Activated T-cell treated with anti-CD3 and anti-CD28 coated beads for 48 hours (primary cell): ENCODE measurements around the gene CYCS.
"Not testable (repeated sequence)": the region's sequence is repeated elsewhere in the genome, so short reads cannot be mapped to it uniquely, and the experiment has no call there.

Experiments used
- DNase-seq: peaks from one replicate; pipeline ENCODE4 v3.0.0-alpha.2; 2020; ENCODE audit warnings: low read depth

The CYCS gene

GRCh38 chr7:25118048-25118753 is 6.9 kb downstream of the CYCS start:
- no peak for DNase-seq

GRCh38 chr7:25117226-25118047 is 7.6 kb downstream of the CYCS start:
- no peak for DNase-seq

GRCh38 chr7:25116621-25117020 is 8.4 kb downstream of the CYCS start:
- DNase-seq, result no peak

GRCh38 chr7:25110514-25110913 is 14.5 kb downstream of the CYCS start:
- not testable (repeated sequence) for DNase-seq

- DNase-seq, result no peak
Measured at GRCh38 chr7:25109276-25109675, 15.8 kb downstream of the CYCS start.

- no peak for DNase-seq
Measured at GRCh38 chr7:25105911-25106310, 19.1 kb downstream of the CYCS start.

- no peak for DNase-seq
Measured at GRCh38 chr7:25103773-25104172, 21.3 kb downstream of the CYCS start.

- DNase-seq, result no peak
Measured at GRCh38 chr7:25101817-25102216, 23.2 kb downstream of the CYCS start.

- DNase-seq, result peak; percentile 38
Measured at GRCh38 chr7:25098096-25099046, 26.7 kb downstream of the CYCS start.

- no peak for DNase-seq
Measured at GRCh38 chr7:25095516-25096345, 29.3 kb downstream of the CYCS start.

GRCh38 chr7:25093268-25093826 is 31.7 kb downstream of the CYCS start:
- peak; percentile 79 for DNase-seq

GRCh38 chr7:25091779-25092178 is 33.3 kb downstream of the CYCS start:
- no peak for DNase-seq

- DNase-seq, result no peak
Measured at GRCh38 chr7:25091176-25091575, 33.9 kb downstream of the CYCS start.

GRCh38 chr7:25090374-25090773 is 34.7 kb downstream of the CYCS start:
- DNase-seq, result no peak

- DNase-seq, result no peak
Measured at GRCh38 chr7:25087855-25088254, 37.2 kb downstream of the CYCS start.

GRCh38 chr7:25084821-25085220 is 40.2 kb downstream of the CYCS start:
- DNase-seq, result no peak

GRCh38 chr7:25083201-25083600 is 41.9 kb downstream of the CYCS start:
- no peak for DNase-seq

GRCh38 chr7:25082041-25082440 is 43.0 kb downstream of the CYCS start:
- not testable (repeated sequence) for DNase-seq

- DNase-seq, result no peak
Measured at GRCh38 chr7:25077096-25077495, 48.0 kb downstream of the CYCS start.

GRCh38 chr7:25075459-25075858 is 49.6 kb downstream of the CYCS start:
- peak; percentile 16 for DNase-seq

- DNase-seq, result no peak
Measured at GRCh38 chr7:25073451-25073850, 51.6 kb downstream of the CYCS start.
